Hematopoietic multipotent progenitor cell treated with erythropoietin and hydrocortisone succinate and interleukin-3 and kit ligand, for 15 days (in vitro differentiated cells): ENCODE results near the gene OSBPL5.

Experiments used
- DNase-seq: peaks from one replicate; pipeline ENCODE4 v3.0.0-alpha.2; 2015; ENCODE audit warnings: low spot score

OSBPL5 gene

DNA sequence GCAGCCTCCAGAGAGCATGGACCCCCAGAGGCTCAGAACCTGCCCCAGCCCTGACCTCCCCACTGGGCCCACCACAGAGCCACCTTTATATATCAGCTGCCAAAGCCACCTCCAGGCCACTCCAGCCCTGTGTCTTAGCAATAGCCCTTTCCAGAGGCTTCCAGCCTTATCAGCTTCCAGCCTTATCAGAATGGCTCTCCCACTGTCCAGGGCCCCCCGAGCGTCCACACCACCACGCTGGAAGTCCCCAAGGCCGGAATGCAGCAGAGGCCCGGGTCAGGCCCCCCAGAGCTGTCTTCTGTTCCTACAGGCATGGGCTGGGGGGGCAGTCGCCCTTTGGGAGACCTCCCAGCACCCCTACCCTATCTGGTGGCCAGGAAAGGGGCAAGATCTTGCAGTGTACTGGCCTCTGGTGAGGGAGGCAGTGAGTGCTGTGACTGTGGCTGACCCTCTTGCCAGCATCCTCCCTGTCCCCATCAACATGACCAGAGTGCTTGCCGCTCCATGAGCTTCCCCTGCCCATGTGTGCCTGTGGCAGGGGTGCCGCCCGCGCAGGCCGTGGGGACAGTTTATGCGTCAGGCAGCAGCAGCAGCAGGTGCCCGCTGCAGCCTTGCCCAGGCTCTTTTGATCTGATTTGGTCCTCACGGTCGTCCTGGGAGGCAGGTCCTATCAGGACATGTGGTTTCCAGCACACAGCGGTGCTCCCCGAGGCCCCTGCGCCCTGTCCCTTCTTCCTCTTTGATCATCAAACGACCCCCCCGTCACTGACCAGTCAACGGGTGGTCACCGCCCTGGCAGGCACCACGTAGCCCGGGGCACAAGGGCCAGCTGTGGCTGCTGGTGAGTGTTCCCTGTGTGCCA, 15.9 kb downstream of the OSBPL5 start:
- no peak for DNase-seq

DNA sequence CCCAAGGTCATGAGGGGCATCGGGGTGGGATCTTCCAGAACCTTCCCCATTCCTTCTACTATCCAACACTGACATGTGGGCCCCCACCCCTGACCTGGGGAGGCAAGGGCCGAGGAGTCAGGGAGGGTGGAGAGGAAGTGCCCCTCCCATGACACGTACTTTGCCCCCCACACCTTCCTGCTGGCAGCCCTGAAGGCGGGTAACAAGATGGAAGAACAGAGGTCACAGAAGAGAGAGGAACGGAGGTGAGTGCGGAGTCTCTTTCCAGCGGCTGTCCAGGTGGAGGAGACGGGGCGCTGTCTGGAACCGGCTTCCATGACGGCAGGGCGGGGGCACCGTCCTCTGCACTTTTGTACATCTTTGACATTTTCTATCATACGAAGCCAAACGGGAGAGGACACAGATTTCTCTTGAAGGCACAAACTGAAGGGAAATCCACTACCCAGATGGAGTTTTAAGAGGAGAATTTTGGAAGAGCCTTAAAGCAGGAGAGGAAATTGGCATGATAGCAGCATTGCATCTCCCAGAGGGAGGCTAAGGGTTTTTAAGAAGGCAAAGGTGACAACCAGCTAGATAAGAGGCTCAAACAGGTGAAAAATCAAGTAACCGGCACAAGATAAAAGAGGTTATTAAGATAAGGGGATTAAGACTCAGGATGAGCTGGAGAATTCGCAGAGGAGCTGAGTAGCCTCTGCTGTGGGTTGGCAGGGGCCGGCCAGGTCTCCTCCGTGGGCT, 16.7 kb downstream of the OSBPL5 start:
- DNase-seq, result no peak

DNA sequence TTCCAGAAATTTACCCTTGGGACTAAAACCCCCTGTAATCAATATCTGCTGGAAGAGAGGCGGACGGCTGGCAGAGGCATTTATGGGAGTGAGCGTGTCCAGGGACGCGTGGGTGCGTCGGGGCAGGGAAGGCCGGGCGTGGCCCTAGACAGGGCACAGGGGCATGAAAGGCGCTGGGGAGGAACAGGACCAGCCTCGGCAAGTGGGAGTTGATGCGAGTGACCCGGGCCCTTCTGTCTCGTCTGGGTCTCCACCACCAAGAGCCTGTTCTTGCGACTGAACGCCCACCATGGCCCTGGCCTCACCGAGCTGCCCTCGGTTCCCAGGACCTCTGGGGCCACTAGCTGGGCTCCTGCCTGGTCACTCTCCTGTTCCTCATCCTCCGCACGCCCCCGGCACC, 17.5 kb downstream of the OSBPL5 start:
- DNase-seq, result no peak

DNA sequence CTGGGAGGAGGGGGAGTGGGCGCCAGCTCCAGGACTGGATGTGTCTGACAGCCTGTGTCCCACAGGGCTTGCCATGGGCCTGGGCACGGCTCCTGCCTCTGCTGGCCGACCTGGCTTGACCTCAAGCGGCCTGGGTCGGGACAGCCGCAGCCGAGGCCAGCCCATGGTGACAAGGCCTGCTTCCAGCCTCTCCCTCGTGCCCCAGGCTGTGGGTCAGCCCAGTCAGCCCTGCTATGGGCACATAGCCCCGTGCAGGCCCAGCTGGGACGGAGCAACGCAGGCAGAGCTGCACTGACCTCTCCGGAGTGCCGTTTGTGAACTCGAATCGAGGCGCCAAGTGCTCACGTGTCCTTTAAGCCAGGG, 17.9 kb downstream of the OSBPL5 start:
- DNase-seq, result no peak

DNA sequence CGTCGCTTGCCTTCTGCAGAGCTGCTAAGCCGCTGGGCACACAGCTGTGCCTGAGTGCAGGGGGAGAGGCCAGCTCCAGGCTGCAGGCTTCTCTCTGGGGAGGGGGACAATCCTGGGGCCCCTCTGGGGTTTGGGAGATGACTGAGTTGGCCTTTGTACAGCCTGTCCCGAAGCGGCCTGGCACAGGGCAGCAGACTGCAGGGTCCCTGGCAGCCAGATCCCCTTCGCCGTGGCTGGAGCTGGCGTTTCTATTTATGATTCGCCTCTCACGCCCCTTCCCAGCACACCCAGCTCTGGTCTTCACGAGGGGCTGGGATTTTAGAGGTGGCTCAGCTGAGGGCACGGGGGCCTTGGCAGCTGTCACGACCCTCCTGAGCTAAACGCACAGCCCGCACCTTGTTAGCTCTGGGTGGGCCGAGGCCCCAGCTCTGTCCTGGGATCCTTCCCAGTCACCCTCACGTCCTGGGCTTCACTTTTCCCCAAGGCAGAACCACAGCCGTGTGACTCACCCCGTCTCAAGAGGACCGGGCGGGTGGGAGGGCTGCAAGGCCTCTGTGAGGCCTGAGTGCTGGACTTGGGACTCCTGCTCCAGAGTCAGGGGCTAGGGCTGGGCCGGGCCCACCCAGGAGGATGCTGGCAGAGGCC, 18.4 kb downstream of the OSBPL5 start:
- DNase-seq, result no peak

DNA sequence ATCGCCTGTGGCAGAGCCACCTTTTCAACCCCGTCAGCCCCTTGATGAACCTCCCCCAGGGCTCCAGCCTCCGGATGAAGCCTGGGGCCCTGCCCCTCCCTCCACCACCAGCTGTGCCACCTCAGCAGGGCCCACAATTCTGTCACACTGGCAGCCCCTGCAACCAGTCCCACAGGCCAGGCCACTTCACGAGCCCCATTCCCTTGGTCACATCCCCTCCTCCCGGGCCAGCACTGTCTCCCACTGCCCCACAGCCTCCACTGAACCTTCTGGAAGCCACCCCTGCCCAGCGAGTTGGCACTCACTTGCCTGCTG, 19.9 kb downstream of the OSBPL5 start:
- DNase-seq, result no peak

DNA sequence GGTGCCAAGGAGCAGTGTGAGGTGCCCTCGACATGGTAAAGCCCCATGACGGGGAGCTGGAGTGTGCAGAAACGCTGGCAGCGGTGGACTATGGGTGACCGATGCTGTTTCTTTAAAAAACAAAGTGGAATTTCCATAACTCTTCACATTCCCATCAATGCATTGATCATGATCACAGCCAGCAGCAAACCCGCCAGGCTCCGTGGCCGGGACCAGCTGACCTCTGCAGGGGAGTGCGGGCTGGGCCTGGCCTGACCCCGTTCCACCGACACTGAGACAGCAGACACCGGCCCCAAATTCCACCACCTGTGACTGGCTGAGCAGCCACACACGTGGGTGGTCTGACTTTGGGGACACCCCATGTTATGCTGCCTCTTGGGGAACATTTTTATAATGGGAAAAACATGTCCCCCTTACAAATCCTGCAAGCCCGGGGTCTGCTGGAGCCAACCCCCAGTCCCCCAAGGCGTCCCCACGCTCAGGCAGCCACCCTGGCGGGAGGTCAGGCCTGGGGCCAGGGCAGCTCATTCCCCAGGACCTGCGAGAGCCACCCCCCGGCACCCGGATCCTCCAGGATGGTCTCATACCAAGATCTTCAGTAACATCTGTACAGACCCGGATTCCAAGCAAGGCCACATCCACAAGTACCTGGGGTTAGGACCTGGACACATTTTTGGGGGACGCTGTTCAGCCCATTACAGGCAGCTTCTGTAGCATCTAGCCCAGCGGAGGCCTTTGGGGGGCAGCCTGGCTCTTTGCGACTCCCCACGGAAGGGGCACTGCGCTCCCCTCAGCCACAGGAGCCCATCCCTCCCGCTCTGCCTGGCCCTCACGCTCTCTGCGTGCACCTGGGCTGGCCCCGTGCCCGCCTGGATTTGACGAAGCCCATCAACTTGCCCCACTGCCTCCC, 20.6 kb downstream of the OSBPL5 start:
- DNase-seq, result no peak

DNA sequence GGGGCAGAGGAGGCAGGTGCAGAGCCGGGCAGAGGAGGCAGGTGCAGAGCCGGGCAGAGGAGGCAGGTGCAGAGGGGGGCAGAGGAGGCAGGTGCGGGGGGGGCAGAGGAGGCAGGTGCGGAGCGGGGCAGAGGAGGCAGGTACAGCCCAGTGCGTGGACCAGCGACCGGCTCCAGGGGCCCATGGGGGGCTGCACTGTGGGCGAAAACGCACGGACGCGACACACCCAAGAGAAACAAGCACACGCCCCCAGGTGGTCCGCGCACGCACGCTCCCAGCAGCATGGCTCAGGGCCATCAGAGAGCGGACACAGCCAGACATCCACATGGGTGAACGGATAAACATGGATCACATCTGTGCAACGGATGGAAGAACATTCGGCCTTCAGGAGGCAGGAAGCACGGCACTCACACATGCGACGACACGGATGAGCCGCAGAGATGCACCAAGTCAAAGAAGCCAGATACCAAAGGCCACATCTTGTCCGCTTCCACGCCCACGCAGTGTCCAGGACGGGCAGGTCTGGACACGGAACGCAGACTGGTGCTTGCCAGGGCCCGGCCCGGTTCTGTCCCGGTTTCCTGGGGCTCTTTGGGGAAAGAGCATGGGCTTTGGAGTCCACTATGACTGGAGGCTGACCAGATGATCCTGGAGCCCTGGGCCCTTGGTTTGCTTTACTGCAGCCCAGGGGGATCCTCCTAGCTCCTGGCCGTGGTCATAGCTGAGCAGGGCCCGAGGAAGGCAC, 21.8 kb downstream of the OSBPL5 start:
- no peak for DNase-seq

DNA sequence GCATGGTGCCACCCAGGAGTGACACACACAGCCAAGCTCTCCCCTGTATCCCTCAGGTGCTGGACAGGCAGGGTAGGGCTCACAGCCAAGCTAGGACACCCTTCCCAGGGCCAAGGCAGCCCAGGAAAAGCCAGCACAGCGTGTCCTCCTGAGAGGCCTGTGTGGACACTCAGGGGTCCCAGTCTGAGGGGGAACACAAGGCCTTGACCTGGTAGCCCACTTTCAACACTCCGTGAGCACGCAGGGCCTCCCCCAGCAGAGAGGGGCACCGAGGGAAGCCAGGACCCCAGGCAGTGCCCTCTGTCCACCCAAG, 24.9 kb downstream of the OSBPL5 start:
- no peak for DNase-seq

DNA sequence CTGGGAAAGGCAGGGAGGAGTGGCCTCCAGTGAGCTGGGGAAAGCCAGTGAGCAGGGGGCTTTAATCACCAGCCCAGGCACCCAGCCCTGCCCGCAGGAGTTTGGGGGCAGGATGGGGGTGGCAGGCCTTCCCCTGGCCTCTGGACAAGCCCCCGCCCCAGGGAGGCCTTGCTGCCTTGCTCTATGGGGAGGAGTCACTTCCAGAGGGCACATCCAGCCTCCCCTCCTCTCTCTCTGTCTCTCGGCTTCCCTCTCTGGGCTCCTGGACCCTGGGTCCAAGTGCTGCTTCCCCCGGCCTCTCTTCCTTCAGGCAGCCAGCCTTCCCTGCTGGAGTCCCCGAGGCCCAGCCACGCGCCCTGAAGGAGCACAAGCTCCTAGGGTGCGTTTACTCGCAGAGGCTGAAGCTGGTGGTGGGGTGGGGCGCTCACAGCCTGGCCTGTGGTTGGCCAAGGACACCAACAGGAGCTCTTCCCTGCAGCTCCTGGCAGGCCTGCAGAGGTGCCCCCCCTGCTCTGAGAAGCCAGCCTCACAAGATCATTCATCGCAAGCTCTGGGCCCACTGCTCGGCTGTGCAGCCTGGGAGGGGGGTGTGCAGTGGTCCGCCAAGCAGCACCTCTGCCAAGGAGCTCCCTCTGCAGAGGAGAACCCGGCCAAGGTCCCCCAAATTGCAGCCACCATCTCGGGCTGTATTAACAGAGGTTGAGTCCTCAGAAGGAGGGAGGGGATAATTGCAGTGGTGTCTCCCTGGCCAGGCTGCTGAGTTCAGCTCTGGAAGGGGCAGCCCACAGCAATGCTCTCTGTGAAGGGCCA, 25.4 kb downstream of the OSBPL5 start:
- no peak for DNase-seq

DNA sequence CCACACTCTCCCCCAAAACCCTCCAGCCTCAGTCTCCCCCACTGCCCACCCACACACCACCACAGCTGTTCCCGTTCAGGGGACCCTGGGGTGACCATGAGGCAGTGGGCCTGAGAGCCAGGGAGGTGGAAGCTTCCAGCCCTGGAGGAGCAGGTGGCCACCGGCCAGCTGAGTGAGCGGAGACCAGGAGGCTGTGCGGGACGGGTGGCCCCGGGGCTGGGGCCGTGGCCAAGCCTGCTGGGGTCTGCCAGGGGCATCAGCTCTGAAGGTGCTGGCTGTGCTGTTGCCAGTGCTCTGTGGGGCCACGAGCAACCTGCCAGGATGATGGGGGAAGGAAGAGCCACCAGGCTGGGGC, 26.0 kb downstream of the OSBPL5 start:
- no peak for DNase-seq

DNA sequence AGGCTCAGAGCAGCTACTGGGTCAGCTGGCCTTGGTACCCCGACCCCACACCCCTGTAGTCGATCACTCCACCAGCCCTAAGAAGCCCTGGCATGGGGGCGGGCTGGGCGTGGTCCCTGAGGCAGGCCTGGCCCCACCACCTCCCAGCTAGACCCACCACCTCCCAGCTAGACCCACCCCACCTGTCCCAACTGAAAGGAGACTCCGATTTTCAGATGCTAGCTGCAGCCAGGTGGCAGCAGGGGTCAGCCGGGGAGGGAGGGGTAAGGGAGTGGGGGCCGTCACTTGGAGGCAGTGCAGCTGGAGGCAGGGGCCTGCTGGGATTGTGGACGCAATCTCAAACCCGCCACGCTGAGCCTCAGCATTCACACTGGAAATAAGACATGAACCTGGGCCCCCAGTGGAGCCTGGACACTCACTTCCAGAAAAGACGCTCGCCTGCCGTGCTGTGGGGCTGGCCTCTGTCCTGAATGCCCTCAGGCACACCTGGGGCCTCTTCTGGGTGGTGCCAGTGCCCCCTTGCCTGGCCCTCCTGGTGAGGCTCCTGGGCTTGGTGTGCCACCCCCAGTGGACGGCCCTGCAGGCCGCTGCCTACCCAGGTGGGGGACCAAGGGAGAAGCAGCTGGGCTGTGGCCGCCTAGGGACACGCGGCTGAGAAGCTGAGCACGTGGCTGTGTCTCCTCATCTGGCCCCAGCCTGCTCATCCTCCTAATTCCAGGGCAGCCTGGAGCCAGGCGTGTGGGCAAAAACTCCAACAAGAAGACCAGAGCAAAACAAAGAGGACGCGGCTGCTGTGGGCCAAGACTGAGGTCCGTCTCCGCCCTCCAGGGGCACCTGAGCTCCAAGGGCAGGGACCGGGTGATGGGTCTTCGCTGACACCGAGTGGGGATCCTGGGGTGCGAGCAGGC, 26.7 kb downstream of the OSBPL5 start:
- no peak for DNase-seq

DNA sequence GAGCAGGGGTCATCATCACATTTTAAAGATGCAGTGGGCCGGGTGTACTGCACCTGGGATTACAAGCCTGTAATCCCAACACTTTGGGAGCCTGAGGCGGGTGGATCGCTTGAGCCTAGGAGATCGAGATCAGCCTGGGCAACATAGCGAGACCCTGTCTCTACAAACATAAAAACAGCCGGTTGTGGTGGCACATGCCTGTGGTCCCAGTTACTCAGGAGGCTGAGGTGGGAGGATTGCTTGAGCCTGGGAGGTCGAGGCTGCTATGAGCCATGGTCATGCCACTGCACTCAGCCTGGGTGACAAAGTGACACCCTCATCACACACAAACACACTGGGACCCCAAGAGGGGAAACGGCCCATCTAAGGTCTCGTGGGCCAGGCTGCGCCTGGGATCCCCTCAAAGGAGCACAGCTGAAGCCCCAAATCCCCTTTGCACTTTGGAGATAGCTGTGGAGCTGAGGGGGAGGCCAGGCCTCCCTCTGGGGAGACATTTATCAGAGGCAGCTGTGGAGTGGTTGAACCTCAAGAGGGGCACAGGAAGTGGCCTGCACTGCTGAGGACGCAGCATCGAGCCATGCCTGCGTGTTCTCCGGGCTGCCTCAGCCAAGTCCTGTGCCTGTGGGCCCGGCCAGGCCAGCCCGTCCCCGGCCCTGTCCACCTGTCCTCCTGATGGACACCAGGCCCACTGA, 27.5 kb downstream of the OSBPL5 start:
- no peak for DNase-seq

DNA sequence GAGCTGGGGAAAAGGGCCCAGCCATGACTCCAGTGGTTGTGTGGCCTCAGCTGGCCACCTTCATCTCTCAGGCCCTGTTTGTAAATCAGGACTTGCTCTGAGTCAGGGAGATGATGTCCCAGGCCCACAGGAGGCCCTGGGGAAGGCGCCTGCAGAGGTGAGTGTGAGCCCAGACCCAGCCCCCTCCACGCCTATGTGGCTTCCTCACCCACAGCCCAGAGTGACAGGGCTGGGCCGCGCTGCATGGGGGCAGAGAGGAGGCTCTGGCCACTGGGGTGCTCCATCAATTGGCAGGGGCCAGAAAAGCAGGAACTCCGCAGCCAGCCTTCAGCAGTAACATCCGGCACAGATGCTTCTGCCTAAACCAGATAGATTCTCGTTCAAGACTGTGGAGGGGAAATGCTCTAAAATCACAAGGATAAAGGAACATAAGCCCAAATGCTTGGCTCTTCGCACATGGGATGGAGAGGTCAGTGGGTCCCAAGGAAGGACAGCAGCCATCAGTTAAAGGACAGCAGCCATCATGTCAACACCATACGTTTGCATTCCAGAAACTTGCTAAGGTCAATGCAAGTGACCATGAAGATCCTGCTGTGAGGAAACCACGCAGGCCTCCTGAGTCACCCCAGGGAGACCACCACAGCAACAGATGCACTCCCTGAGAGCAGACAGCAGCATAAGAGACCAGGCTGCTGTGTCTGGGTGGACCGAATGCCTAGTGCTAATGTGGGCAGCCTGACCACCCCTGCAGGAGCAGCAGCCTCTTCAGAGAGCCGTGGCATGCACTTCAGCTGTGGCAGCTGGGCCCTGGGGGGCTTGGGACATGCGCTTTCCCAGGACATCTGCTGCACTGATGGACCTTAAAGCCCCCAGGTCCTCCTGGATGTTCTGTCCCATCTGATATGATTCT, 28.3 kb downstream of the OSBPL5 start:
- DNase-seq, result no peak

DNA sequence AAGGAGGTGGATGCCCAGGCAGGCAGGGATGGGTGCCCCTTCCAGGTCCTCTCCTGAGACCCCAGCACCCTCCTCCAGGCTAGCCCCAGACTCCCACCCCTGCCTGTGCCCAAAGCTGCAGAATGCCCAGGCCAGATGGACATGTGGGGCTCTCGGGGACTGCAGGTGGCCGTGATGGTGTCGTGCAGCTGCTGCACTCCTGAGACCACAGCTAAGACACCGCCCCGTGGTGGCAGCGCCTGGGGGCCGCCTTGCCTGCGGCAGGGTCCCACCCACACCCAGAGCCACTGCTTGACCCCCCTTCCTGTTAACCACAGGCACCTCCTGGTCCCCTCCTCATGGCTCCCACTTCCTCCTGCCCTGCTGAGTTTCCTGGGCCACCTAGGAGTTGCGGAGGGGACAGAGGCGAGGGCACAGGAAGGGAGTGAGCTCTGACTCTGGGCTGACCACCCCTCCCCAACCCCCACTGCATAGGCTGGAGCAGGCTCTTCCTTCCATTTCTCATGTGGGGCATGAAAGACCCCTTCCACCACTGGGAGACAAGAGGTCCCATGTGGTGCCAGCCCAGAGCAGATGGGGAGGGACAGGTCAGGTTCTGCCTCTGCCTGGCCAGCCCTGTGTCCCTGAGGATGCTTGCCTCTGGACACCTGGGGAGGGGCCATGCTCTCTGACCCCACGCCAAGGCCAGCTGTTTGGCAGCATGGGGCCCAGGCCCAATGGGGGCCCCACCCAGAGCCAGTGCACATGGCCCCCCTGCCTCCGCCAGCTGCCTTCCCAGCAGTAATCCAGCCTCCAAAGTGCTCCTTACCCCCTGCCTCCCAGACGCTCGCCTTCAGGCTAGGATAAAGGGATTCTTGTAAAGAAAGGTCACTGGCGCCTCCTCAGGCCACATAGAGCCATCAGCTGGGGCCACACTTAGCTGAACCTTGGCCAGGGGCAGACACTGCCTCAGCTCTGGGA, 29.3 kb downstream of the OSBPL5 start:
- no peak for DNase-seq

DNA sequence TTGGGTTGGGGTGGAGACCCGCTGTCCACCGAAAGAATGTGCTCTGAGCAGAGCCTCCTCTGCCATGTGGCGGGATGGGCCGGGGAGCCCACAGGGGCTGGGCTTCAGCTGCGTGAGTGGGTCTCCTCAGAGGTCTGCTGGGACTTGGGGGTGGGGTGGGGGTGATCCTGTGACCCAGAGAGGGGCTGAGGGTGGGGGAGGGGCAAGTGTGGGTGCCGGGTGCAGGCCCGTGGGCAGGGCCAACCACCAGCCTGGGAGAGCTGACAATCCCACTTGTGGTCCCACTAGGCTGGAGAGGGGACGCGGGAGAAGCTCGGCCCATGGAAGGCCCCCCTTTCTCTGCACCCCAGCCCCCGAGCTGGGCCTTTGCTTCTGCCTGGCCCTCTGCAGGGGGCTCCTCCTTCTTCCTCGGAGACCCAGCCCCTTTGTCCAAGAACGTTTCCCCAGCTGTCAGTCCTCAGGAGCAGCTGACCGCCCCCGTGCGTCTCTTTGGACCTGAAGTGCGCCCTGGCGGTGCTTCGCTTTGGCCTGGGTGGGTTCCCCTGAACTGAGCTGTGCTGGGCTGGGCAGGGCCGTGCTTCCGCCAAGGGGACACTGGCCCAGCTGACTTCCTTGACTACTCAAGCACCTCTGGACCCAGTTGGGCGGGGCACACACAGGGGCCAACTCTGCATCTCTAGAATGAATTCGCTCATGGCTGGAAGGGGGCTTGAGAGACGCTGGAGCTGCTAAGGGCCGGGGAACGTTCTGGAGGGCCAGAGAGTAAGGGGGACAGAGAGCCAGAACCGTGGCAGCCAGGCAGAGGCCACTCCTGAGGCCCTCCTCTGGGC, 30.2 kb downstream of the OSBPL5 start:
- no peak for DNase-seq
